HUES48 (cell line): ENCODE measurements around the gene SHH.

Source experiments
- H3K27ac ChIP-seq: one replicate; pipeline ENCODE4 v1.7.0; 2013; ENCODE audit warnings: low read depth, low read length, inconsistent platforms
- H3K27me3 ChIP-seq: 2 replicates; pipeline ENCODE4 v1.6.1; 2013; ENCODE audit warnings: mild to moderate bottlenecking, low read length; ENCODE audit not compliant: control insufficient read depth, insufficient read depth
- H3K36me3 ChIP-seq: 2 replicates; pipeline ENCODE4 v1.6.1; 2013; ENCODE audit warnings: low read length; ENCODE audit not compliant: control insufficient read depth, insufficient read depth
- H3K4me1 ChIP-seq: 2 replicates; pipeline ENCODE4 v1.6.1; 2013; ENCODE audit warnings: mild to moderate bottlenecking, low read length; ENCODE audit not compliant: control insufficient read depth, insufficient read depth
- H3K4me3 ChIP-seq: 2 replicates; pipeline ENCODE4 v1.5.1; 2013; ENCODE audit warnings: mild to moderate bottlenecking, low read depth, low read length
- H3K9ac ChIP-seq: 2 replicates; pipeline ENCODE4 v1.6.1; 2013; ENCODE audit warnings: mild to moderate bottlenecking, low read depth, low read length, moderate library complexity
- H3K9me3 ChIP-seq: 2 replicates; pipeline ENCODE4 v1.6.1; 2013; ENCODE audit warnings: low read length; ENCODE audit not compliant: control insufficient read depth, insufficient read depth

Gene SHH

GRCh38 chr7:155770241-155770640 lies 42.0 kb downstream of the SHH start:
- H3K9me3 ChIP-seq, result no peaks in the 10 kb centered on the region
- no peaks in the 10 kb centered on the region for H3K27me3 ChIP-seq
- no peak overlapping the region for H3K27ac ChIP-seq
- H3K4me3 ChIP-seq, result no peak overlapping the region
- H3K4me1 ChIP-seq, result no peaks in the 10 kb centered on the region
- no peak overlapping the region for H3K9ac ChIP-seq
- peaks cover 78% of the 10 kb centered on the region for H3K36me3 ChIP-seq

GRCh38 chr7:155769701-155770100 lies 42.6 kb downstream of the SHH start:
- Histone ChIP-seq H3K9ac (no peak overlapping the region), H3K4me1 (no peaks in the 10 kb centered on the region), H3K4me3 (no peak overlapping the region), H3K27ac (no peak overlapping the region), H3K27me3 (no peaks in the 10 kb centered on the region), H3K36me3 (peaks cover 78% of the 10 kb centered on the region), H3K9me3 (no peaks in the 10 kb centered on the region)

- H3K4me1 ChIP-seq, result peaks cover 16% of the 10 kb centered on the region
- H3K9ac ChIP-seq, result no peak overlapping the region
- no peaks in the 10 kb centered on the region for H3K9me3 ChIP-seq
- H3K27ac ChIP-seq, result no peak overlapping the region
- no peak overlapping the region for H3K4me3 ChIP-seq
- peaks cover 81% of the 10 kb centered on the region for H3K36me3 ChIP-seq
- H3K27me3 ChIP-seq, result no peaks in the 10 kb centered on the region
Measured at GRCh38 chr7:155766966-155767916, 45.0 kb downstream of the SHH start.

GRCh38 chr7:155766386-155766785 lies 45.9 kb downstream of the SHH start:
- Histone ChIP-seq H3K9me3 (no peaks in the 10 kb centered on the region), H3K27me3 (no peaks in the 10 kb centered on the region), H3K4me1 (peaks cover 20% of the 10 kb centered on the region), H3K27ac (no peak overlapping the region), H3K9ac (no peak overlapping the region), H3K4me3 (no peak overlapping the region), H3K36me3 (peaks cover 74% of the 10 kb centered on the region)

- Histone ChIP-seq H3K36me3 (peaks cover 65% of the 10 kb centered on the region), H3K9ac (no peak overlapping the region), H3K4me1 (peaks cover 27% of the 10 kb centered on the region), H3K27me3 (no peaks in the 10 kb centered on the region), H3K4me3 (no peak overlapping the region), H3K9me3 (no peaks in the 10 kb centered on the region), H3K27ac (no peak overlapping the region)
Measured at GRCh38 chr7:155765458-155765857, 46.8 kb downstream of the SHH start.

- H3K9me3 ChIP-seq, result no peaks in the 10 kb centered on the region
- peaks cover 60% of the 10 kb centered on the region for H3K36me3 ChIP-seq
- H3K4me1 ChIP-seq, result peaks cover 27% of the 10 kb centered on the region
- no peak overlapping the region for H3K9ac ChIP-seq
- no peak overlapping the region for H3K27ac ChIP-seq
- no peak overlapping the region for H3K4me3 ChIP-seq
- no peaks in the 10 kb centered on the region for H3K27me3 ChIP-seq
Measured at GRCh38 chr7:155764438-155764793, 47.8 kb downstream of the SHH start.

- H3K4me3 ChIP-seq, result no peak overlapping the region
- peaks cover 54% of the 10 kb centered on the region for H3K36me3 ChIP-seq
- H3K9ac ChIP-seq, result no peak overlapping the region
- H3K27me3 ChIP-seq, result no peaks in the 10 kb centered on the region
- H3K27ac ChIP-seq, result peak overlapping the region; percentile 14
- no peaks in the 10 kb centered on the region for H3K9me3 ChIP-seq
- H3K4me1 ChIP-seq, result peaks cover 27% of the 10 kb centered on the region
Measured at GRCh38 chr7:155763691-155764437, 48.4 kb downstream of the SHH start.

GRCh38 chr7:155763122-155763521 lies 49.1 kb downstream of the SHH start:
- Histone ChIP-seq H3K27me3 (no peaks in the 10 kb centered on the region), H3K4me3 (no peak overlapping the region), H3K4me1 (peaks cover 27% of the 10 kb centered on the region), H3K9me3 (no peaks in the 10 kb centered on the region), H3K27ac (no peak overlapping the region), H3K36me3 (peaks cover 52% of the 10 kb centered on the region), H3K9ac (no peak overlapping the region)

GRCh38 chr7:155762655-155763054 lies 49.6 kb downstream of the SHH start:
- Histone ChIP-seq H3K4me3 (no peak overlapping the region), H3K4me1 (peaks cover 27% of the 10 kb centered on the region), H3K9ac (no peak overlapping the region), H3K9me3 (no peaks in the 10 kb centered on the region), H3K36me3 (peaks cover 48% of the 10 kb centered on the region), H3K27ac (no peak overlapping the region), H3K27me3 (no peaks in the 10 kb centered on the region)

GRCh38 chr7:155762036-155762435 lies 50.2 kb downstream of the SHH start:
- Histone ChIP-seq H3K27me3 (no peaks in the 10 kb centered on the region), H3K4me3 (no peak overlapping the region), H3K9ac (no peak overlapping the region), H3K27ac (no peak overlapping the region), H3K9me3 (no peaks in the 10 kb centered on the region), H3K36me3 (peaks cover 42% of the 10 kb centered on the region), H3K4me1 (peaks cover 27% of the 10 kb centered on the region)

- H3K4me3 ChIP-seq, result no peak overlapping the region
- H3K36me3 ChIP-seq, result peaks cover 33% of the 10 kb centered on the region
- H3K9ac ChIP-seq, result no peak overlapping the region
- no peaks in the 10 kb centered on the region for H3K9me3 ChIP-seq
- H3K27ac ChIP-seq, result no peak overlapping the region
- H3K27me3 ChIP-seq, result no peaks in the 10 kb centered on the region
- peaks cover 27% of the 10 kb centered on the region for H3K4me1 ChIP-seq
Measured at GRCh38 chr7:155761162-155761561, 51.1 kb downstream of the SHH start.
